ENCODE results near the gene IL22. TPM values are rescaled to one million over a fixed set of nuclear protein-coding genes. Genes with fewer than 3 reads are reported as not detected.

IL22 gene
- total RNA-seq, 1 experiment from 2014 or later, result not detected

DNA sequence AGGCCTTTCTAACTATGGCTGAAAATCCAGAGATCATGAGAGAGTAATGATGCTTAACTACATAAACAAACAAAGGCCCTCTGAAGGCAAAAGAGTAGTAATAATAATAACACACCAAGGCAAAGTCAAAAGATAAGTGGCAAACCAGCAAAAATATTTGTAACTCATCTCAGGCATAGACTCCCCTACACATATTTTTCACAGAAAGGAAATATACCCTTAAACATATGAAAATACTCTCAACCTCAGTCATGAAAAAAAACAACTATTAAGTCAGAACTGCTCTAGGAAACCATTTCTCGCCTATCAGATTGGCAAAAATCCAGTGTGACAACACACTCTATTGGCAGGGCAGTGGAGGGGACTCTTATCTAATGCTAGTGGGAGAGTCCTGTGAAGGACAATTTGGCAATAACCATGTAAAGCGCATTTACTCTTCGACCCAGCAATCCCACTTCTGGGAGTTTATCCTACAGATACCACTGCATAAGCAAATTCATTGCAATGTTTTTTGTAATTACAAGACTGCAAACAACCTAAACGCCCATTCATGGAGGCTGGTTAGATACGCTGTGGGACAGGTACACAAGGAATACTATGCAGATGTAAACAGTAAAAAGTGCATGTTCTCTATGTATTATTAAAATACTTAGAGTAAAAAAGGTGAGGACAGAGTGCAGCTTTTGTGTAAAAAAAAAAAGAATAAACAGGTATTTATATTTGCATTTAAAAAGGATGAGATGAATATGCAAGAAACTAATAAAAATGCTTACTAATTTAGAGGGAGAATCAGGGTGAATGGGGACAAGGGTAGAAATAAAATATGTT is 26.0 kb upstream of the IL22 start:
- no peak overlapping the region for H3K4me3 ChIP-seq (ENCODE audit: low read depth, low read length, poor library complexity, severe bottlenecking)
- intact Hi-C loops (cut with micrococcal nuclease; ENCODE audit: unreplicated experiment), result no loop called here
- H3K9me3 ChIP-seq (ENCODE audit: low read depth, low read length, poor library complexity, severe bottlenecking), result no peaks in the 10 kb centered on the region
- no TSS peak for BruUV-seq (replicated peaks)
- no peaks in the 10 kb centered on the region for H3K27me3 ChIP-seq (replicated peaks; ENCODE audit: insufficient read depth, low read depth, low read length, poor library complexity)
- ChIA-PET CTCF (no interaction called here), POLR2A (ENCODE audit: low non-redundant PET) (no interaction called here)
- TF ChIP-seq, protein P1, sequence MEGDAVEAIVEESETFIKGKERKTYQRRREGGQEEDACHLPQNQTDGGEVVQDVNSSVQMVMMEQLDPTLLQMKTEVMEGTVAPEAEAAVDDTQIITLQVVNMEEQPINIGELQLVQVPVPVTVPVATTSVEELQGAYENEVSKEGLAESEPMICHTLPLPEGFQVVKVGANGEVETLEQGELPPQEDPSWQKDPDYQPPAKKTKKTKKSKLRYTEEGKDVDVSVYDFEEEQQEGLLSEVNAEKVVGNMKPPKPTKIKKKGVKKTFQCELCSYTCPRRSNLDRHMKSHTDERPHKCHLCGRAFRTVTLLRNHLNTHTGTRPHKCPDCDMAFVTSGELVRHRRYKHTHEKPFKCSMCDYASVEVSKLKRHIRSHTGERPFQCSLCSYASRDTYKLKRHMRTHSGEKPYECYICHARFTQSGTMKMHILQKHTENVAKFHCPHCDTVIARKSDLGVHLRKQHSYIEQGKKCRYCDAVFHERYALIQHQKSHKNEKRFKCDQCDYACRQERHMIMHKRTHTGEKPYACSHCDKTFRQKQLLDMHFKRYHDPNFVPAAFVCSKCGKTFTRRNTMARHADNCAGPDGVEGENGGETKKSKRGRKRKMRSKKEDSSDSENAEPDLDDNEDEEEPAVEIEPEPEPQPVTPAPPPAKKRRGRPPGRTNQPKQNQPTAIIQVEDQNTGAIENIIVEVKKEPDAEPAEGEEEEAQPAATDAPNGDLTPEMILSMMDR (conservative IDR thresholded peaks at IDR 0.05; ENCODE audit: low read depth, low read length), result no peak
- TF ChIP-seq EZH2 (IDR thresholded peaks at IDR 0.05; ENCODE audit: borderline replicate concordance, low read depth, low read length, poor library complexity, severe bottlenecking), result no peak
- DNase-seq (ENCODE audit: low spot score), result no peak
- H3K36me3 ChIP-seq (ENCODE audit: insufficient read depth, low read length, poor library complexity, severe bottlenecking), result no peaks in the 10 kb centered on the region
- no peak overlapping the region for H3K27ac ChIP-seq (ENCODE audit: low read depth, low read length, poor library complexity, severe bottlenecking)
- no peaks in the 10 kb centered on the region for H3K4me1 ChIP-seq (ENCODE audit: insufficient read depth, low read length, poor library complexity, severe bottlenecking)

DNA sequence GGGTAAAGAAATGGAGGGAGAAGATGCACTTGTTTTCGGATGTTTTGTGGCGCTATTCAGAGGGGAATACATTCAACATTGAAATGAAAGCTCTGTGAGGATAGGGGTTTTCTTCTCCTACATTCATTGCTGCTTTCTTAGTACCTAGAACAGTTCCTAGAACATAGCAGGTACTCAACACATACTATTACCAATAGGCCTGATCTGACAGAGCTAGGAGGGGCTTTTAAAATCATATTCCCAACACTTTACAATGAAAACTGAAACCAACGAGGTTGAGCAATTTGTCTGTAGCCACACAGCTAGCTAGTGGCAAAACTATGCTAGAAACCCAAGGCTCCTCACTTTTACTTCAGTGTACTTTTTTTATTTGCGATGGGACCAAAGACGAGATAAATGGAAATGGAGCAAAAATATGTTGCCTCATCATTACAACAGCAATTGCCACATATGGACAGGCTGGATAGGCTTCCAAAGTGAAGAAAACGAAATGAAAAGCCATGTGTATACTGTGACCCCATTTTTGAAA is 23.1 kb upstream of the IL22 start:
- Histone ChIP-seq H3K4me1 (ENCODE audit: insufficient read depth, low read length, poor library complexity, severe bottlenecking) (no peaks in the 10 kb centered on the region), H3K27me3 (replicated peaks; ENCODE audit: insufficient read depth, low read depth, low read length, poor library complexity) (no peaks in the 10 kb centered on the region), H3K36me3 (ENCODE audit: insufficient read depth, low read length, poor library complexity, severe bottlenecking) (no peaks in the 10 kb centered on the region), H3K9me3 (ENCODE audit: low read depth, low read length, poor library complexity, severe bottlenecking) (no peaks in the 10 kb centered on the region), H3K4me3 (ENCODE audit: low read depth, low read length, poor library complexity, severe bottlenecking) (no peak overlapping the region), H3K27ac (ENCODE audit: low read depth, low read length, poor library complexity, severe bottlenecking) (no peak overlapping the region)
- no TSS peak for BruUV-seq (replicated peaks)
- POLR2A ChIA-PET (ENCODE audit: low non-redundant PET), result no interaction called here
- intact Hi-C loops (cut with micrococcal nuclease; ENCODE audit: unreplicated experiment), result no loop called here
- TF ChIP-seq, protein P1 (conservative IDR thresholded peaks at IDR 0.05; ENCODE audit: low read depth, low read length), result no peak
- DNase-seq (ENCODE audit: low spot score), result no peak
- CTCF ChIA-PET, result no interaction called here

DNA sequence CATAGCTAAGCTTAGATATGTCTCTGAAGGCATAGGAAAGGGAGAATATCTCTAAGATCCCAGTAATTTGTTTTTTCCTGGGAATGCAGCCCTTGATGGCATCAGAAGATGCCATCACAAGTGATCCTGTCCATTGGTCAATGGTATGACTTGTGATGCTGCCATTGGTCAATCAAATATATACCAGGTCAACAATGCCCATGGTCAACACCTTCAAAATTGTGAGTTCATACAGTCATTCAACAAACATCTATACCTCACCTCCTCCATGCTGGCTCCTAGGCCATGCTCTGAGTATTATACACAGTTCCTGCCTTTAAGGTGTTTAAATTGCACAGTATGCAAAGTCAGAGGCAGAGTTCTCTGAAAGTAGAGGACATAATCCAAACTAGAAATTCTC is 19.3 kb upstream of the IL22 start:
- Histone ChIP-seq H3K4me1 (ENCODE audit: insufficient read depth, low read length, poor library complexity, severe bottlenecking) (no peaks in the 10 kb centered on the region), H3K27me3 (replicated peaks; ENCODE audit: insufficient read depth, low read depth, low read length, poor library complexity) (no peaks in the 10 kb centered on the region), H3K27ac (ENCODE audit: low read depth, low read length, poor library complexity, severe bottlenecking) (no peak overlapping the region), H3K9me3 (ENCODE audit: low read depth, low read length, poor library complexity, severe bottlenecking) (no peaks in the 10 kb centered on the region), H3K4me3 (ENCODE audit: low read depth, low read length, poor library complexity, severe bottlenecking) (no peak overlapping the region), H3K36me3 (ENCODE audit: insufficient read depth, low read length, poor library complexity, severe bottlenecking) (no peaks in the 10 kb centered on the region)
- intact Hi-C loops (cut with micrococcal nuclease; ENCODE audit: unreplicated experiment), result no loop called here
- DNase-seq (ENCODE audit: low spot score), result no peak
- BruUV-seq (replicated peaks), result no TSS peak
- CTCF ChIA-PET, result no interaction called here
- POLR2A ChIA-PET (ENCODE audit: low non-redundant PET), result no interaction called here
- no peak for TF ChIP-seq EZH2 (IDR thresholded peaks at IDR 0.05; ENCODE audit: borderline replicate concordance, low read depth, low read length, poor library complexity, severe bottlenecking)
- TF ChIP-seq, protein P1 (conservative IDR thresholded peaks at IDR 0.05; ENCODE audit: low read depth, low read length), result no peak

Measured in A673 (cell line).